Measurements from ENCODE around the gene PRPSAP1.
"Not testable (repeated sequence)": the region's sequence is repeated elsewhere in the genome, so short reads cannot be mapped to it uniquely, and the experiment has no call there.

PRPSAP1 gene

DNA sequence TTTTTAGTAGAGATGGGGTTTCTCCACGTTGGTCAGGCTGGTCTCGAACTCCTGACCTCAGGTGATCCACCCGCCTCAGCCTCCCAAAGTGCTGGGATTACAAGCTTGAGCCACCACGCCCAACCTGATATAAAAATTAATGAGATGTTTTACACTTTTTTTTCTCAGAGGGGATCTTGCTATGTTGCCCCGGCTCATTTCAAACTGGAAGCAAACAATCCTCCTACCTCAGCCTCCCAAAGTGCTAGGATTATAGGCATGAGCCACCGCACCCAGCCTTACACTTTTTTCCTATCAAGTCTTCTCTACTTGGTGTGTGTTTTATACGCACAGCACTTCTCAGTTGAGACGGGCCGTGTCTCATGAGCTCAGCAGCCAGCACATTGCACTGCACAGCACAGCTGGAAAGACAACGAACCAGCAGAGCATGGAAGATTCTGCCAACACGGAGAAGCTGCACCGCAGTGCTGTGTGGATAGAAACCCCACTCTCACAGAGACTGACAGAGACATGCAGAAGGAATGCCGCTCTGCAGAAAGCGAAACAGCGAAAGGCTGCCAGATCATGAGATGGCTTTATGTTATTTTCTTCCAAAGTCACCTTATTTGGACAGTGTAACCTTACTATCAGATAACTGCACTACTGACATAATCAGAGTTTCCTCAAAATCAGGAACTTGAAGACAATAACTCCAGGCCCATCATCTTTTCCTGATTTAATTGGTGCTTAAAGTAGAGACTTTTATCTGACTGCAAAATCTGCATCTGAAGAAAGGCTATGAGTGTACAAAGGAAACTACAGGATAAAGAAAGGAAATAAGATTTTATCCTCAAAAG, 39.1 kb downstream of the PRPSAP1 start:
- no peak for DNase-seq

DNA sequence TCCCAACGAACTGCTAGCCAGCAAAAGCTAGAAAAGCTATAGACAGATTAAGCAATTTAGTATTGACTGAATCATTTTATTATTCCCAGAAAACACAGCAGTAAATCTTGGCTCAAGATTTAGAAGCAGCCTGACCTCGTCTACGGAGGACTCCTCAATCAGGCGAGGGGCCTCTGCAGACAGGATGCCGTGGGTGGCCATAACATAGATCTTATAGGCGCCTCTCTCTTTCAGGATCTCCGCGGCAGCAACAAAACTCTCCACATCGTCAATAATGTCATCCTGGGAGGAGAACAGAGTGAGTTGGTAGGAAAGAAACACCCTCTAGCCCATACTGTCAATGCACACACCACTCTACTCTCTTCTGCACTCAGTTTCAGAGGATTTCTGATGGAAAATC, 41.0 kb downstream of the PRPSAP1 start:
- no peak for DNase-seq

DNA sequence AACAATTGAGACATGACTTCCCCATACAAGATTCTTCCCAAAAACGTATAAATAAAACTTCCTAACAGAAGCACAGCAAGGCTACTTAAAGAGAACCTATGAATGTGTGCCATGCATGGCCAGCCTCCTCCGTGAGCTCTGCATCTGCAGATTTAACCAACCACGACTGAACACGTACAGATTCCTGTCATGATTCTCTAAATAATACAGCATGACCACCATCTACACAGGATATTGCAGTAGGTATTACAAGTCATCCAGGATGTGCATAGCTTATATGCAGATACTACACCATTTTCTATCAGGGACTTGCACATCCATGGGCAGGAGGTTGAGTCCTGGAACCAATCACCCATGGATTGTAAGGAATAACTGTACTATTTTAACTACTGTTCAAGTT, 44.3 kb downstream of the PRPSAP1 start:
- DNase-seq, result no peak

DNA sequence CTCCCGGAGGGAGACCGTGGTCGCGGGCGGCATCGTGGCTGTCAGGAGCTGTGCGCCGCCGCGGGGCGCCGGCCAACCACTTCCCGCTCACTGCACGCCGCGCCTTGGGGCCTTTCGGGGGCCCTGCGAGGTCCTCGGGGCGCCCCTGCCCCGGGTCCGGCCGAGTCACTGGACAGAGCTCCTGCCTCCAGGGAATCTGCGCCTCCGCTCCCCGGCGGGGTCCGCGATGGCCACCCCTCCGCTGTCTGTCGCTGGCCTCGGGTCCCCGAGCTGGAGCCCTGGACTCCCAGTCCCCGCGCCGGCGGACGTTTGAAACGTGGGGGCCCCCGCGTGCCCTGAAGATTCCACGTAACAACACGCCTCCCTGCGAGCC, 45.8 kb downstream of the PRPSAP1 start, which contains the start of gene QRICH2:
Gene QRICH2 (minus strand): TSS at position 311 of the 373 bp plus-strand sequence. CDS start 278 bp downstream, at position 33.
- DNase-seq, result no peak

DNA sequence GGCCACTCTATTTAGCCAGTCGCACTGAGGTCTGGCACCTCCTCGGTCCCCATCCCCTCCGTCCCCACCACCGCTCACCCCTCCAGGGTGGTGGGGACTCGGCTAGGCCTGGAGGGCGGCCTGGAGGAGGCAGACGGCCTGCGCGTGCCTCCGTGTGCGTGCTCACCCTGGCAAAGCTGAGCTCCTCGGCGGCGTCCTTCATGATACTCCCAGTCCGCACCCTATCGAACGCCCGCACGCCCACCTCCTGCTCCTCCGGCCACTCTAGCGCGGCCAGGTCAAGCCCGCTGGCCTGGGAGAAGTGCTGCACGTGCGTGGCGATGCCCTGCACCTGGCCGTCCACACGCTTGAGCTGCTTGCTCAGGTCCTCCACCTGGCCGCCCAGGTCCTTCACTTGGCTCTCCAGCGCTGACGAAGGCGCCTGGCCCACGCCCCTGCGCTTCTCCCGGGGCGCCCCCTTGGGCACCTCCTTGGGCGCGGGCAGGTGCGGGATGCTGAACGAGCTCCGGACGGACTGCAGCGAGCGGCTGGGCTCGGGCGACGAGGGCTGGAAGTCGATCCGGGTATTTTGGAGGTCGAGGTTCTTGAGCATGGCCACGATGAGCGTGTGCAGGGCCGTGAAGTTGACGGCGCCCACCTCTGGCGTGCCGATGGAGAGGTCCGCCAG, 46.3 kb downstream of the PRPSAP1 start:
- DNase-seq, result no peak

DNA sequence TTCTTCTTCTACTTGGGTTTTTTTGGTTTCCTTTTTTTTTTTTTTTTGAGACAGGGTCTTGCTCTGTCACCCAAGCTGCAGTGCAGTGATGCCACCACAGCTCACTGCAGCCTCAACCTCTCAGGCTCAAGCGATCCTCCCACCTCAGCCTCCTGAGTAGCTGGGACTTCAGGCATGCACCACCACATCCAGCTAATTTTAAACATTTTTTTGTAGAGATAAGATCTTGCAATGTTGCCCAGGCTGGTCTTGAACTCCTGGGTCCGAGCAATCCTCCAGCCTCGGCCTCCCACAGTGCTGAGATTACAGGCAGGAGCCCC, 48.6 kb downstream of the PRPSAP1 start:
- not testable (repeated sequence) for DNase-seq

DNA sequence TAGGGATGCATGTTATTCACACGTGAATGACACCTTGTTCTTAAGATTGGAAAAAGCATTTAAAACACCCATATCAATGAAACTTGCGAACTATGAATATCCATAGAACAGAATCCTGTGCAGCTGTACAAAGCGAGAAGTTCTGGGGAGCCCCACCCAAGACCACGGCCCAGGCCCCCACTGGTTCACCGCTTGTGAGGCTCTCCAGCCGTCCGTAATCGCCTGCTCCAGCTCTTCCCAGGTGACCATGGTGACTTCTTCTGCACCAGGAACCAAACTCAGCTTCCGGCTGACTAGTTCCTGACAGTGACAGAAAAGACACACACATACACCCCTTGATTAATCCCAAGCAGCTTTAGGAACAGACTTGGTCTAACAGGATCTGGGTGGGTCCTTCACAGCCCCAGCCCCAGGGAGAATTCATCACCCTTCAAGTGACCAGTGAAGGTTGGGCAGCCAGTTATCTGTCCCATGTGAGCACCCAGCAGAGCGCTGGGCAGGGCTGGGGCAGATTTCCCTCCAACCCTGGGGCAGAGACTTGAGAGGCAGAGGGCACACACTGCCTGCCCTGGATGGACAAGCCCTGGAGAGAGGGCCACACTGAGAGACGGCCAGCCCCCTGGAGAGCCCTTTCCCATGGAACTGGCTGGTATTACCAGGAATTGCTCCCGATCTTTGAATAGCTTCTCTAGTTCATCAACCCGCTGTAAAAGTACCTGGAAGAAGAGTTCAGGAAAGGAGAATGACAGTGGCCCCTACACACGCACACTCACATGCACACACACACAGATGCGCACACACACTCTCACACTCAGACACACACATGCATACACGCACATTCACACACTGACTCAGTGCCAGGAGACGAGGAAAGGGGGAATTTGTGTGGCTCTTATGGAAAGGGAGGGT, 49.2 kb downstream of the PRPSAP1 start:
- DNase-seq, result no peak

DNA sequence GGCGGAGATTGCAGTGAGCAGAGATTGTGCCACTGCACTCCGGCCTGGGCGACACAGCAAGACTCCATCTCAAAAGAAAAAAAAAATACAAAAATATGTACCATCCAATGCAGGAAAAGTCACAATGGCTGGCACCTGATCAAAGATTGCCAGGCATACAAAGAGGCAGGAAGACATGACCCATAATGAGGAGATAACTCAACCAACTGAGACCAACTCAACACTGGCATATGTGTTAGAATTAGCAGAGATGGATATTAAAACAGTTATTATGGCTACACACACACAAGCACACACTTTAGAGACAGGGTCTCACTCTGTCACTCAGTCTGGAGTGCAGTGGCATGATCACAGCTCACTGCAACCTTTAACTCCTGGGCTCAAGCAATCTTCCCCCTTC, 56.3 kb downstream of the PRPSAP1 start:
- DNase-seq, result no peak

DNA sequence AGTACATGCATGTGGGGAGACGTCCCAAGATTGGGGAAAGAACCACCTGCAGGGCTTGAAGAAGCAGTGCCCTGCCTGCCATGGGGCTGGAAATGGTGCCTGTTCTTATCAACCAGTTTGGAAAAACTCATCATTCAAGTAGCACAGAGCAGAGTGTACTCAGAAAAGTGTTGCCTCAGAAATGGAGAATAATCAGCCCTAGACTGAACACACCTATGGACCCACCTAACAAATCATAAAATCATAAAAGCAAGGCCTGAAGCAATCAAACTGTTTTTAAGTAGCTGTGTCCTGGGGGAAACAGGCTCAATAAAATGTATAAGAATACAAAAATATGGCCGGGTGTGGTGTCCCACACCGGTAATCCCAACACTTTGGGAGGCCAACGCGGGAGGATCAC, 56.8 kb downstream of the PRPSAP1 start:
- no peak for DNase-seq

DNA sequence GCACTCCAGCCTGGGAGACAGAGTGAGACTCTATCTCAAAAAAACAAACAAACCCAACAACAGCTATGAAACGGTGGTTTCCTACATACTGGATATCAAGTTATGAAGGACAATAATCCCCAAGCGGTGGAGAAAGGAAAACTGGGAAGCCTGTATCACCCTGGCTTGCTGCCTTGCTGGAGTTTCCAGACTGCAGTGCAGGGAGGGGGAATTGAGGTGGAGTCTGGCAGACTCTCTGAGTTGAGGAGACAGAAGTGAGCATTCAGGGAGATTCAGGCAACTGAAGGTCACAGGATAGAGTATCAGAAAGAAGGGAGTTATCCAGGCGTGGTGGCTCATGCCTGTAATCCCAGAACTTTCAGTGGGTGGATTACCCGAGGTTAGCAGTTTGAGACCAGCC, 57.5 kb downstream of the PRPSAP1 start:
- no peak for DNase-seq

DNA sequence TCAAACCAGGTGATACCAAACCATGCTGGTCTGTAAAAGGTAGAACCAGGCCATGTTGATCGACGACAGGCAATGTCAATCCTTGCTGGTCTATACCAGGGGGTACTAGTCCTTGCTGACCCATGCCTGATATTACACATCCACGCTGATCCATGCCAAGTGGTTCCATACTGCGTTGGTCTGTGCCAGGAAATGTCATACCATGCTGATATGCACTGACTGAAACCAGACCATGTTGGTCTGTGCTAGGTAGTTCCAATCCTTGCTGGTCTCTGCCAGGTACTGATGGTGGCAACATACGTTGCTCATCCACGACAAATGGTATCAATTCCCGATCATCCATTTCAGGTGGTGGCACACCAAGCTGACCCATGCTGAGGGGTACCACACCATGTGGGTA, 60.6 kb downstream of the PRPSAP1 start:
- no peak for DNase-seq

DNA sequence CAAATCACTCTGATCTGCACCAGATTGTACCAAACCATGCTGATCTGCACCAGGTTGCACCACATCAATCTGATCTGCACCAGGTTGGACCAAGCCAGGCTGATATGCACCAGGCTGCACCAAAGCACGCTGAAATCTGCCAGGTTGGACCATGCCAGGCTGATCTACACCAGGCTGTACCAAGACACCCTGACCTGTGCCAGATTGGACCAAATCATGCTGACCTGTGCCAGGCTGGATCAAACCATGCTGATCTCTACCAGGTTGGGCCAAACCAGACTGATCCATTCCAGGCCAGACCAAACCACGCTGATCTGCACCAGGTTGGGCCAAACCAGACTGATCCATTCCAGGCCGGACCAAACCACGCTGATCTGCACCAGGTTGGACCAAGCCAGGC, 61.1 kb downstream of the PRPSAP1 start:
- DNase-seq, result no peak

DNA sequence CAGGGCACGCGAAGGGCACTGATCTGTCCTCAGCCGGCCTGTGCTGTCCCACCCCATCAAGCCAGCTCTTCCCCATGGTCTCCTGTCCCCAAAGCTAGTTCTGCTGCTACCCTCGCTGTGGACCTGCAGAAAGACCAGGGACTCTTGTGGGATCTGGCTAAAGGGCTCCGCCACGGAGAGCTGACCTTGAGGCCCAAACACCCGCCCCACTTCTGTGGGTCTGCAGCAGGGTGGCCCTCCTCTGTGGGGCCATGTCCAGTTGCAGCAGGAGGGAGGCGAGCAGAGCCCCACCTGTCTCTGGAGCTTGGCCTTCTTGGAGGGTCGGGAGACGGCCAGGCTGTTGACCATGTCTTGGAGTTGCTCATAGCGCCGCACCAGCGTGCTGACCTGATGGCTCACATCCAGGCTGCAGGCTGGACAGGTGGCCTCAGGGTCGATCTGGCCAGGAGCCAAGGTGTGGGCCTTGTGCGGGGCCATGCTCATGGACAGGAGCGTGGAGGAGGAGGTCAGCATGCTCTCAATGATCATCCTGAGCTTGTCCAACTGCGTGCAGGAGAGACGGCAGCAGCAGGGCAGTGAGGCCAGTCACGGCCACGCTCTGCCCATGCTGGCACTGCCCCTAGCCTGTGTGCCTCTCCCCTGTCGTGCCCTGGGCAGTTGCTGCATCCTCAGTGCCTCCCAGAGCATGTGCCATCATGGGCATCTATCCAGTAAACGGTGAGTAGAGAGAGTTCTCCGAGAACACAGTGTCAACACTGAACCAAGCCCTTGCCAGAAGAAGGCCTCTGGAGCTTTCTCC, 71.9 kb downstream of the PRPSAP1 start:
- DNase-seq, result no peak

DNA sequence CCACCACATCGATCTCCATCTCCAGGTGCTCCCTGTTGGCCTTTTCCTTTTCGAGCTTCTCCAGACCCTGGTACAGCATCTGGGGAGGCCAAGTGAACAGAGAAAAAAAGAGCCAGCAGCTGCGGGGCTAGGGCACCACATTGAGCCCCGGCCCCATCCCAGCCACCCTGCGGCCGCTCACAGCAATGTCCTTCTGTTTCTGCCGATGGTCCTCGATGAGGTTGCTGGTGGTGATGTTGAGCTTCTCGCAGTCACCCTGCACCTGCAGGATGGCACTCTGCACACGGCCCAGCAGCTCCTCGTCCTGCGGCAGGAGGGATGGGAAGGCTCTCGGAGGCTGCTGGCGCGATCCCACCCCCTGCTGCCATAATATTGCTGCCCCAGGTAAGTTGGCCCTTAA, 73.1 kb downstream of the PRPSAP1 start:
- no peak for DNase-seq

DNA sequence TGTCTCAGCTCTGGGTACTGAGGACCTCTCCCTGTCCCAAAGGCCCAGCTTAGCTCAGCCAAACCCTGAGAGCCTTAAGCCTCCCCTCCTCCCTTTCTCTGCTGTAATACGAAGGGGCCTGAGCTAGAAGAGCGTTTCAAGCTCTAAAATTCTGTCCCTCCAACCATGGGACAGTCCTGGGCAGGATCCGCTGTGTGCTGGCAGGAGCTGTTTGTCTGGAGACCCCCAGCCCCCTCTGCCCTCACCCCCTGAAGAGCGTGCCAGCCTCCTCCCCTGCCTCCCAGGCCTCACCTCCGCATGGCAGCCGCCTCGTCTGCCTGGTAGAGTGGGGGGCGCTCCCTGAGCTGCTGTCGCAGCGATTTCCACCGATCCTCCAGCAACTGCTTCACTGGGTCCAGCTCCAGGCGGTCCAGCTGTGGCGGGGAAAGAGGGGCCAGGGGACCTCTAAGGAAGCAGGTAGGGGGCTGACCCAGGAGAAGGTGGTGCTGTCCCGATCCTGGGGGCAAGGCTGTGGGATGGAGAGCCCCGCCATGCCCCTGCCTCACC, 73.9 kb downstream of the PRPSAP1 start:
- DNase-seq, result no peak

DNA sequence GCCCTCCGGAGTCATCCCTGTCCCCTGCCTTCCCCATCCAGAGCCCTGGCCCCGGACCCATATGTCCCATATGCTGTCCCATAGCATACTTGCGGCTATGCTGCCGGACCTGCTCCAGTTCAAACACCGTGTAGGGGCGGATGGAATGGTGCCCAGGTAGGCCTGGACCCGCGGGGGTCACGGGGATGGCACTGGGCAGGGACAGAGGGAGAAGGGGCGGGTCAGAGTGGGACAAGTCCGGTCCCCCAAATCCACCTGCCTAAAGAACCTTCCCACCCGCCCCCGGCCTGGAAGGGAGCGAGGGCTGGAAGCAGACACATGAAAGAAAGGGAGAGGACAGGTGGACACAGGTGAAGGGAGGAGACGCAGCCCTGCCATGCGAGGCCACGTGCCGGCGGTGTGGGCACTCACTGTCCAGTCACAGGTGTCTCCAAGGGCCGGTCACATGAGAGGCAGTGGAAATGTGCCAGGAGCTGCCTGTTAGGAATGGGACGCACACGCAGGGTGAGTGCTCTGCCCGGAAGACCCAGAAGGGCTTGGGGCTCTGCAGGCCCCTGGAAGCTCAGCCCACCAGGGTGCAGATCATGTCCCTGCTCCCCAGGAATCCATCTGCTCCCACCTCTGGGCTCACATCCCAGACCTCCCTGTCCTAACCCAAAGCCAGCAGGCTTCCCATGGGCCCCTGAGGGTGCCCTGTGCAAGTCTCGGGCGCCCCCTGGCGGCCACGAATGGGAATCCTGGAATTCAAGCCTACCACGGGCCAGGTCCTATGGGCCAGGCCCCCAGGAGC, 74.6 kb downstream of the PRPSAP1 start:
- DNase-seq, result peak; percentile 86

DNA sequence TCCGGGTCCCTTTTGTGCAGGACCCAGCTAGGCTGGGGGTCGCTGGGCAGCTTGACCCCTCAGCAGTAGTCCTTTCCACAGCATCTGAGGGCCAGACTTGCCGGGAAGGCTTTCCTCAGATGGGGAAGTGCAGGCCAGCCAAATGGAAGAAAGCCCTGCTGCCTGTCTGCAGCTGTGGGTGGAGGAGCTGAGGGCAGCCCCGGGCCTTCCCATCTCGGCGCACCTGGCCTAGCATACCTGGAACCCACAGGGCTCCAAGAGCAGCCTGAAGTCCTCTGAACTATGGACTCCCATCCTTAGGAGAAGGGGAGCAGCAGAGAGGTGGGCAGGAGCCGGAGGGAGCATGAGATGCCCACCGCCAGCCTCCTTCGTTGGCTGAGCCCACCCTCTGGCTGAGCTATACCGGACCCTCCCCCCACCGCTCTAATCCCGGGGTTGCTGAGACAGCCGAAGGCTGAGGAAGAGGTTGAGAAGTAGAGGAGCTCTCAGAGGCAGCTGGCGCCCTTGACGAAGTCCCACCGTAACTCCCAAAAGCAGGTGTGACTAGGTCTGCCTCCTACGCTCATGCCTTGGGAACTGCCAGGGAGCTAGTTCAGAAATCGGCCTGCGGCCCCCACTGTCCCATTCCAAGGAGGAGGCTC, 75.3 kb downstream of the PRPSAP1 start:
- no peak for DNase-seq

DNA sequence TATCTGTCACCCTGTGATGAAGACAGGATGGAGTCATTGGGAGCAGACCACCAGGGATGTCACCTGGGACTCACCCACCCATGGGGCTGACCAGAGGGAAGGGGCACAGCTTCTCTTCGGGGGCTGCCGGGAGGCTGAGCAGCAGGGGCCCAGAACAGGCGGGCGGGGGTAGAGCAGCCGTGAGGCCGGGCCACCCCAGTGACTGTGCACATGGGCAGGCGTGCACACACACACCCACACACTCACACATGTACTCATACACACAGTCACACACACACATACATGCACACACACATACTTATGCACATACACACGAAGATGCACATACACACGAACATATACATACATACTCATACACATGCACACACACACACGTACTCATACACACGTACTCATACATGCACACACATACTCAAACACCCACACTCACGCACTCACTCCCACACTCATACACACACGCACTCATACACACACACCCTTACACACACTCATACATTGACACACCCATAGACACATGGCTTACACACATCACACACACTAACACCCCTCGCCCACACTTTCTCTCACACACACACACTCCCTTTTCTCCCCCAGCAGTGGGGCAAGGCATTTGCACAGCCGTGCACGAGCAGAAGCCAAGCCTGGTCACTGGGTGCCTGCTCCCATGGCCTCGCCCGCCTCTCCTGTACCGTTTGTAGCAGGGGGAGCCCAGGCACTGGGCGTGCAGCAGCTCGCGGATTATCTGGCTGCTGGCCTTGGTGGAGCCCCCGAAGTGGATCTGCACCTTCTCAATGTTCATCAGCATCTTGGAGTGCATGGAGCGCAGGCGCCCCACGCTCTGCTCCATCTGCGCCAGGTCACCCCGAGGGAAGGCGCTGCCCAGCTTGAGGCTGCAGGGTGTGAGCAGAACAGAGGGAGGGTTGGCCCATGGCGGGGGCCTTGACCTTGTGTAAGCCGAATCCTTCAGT, 76.1 kb downstream of the PRPSAP1 start:
- no peak for DNase-seq

DNA sequence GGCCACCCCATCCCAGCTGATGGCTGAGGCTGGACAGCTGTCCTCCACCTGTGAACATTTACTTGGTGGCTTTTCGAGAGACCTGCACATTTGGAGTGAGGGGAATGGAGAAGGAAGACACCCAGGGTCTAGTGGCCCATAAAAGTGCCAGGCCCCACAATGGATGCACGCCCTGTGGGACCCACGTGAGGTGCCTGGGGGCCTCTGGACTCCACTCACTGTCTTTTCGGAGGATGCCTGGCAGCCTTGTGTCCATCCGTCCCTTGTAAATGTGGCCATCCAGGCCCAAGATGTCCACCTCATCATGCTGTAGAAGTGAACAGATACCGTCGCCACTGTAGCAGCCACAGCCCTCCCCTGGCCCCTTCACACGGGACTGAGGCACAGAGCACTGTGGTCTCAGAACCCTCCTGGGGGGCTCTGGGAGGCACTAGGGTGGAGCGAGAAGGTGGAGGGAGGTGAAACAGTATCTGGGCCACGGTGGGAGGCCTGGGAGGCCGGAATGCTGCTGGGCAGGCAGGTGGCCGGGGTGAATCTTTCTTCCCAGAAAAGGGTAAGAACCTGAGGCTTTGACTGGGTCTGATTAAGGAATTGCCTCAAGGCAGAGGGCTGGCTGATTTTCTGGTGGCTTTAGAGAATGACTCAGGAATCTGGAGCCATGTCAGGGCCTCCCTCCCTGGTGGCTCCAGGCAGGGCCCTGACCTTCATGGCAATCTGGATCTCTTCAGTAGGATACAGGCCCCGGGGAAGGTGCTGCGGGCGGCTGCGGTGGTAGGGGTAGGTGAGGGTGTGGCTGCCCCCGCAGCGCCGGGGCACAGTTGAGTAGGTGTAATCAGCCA, 77.0 kb downstream of the PRPSAP1 start:
- no peak for DNase-seq
